Measurements from ENCODE around the gene PPP1R9A.
A peak's percentile ranks its signal among the peaks of the same experiment; 100 is the strongest.

The PPP1R9A gene

GRCh38 chr7:95101422-95101821, 194.0 kb downstream of the PPP1R9A start:
- no peak for DNase-seq

- DNase-seq = no peak
These were observed 195.3 kb downstream of the PPP1R9A start for GRCh38 chr7:95102662-95103061.

GRCh38 chr7:95104739-95105138, 197.3 kb downstream of the PPP1R9A start:
- no peak for DNase-seq

GRCh38 chr7:95105627-95106026, 198.2 kb downstream of the PPP1R9A start:
- no peak for DNase-seq

- DNase-seq = no peak
These were observed 199.0 kb downstream of the PPP1R9A start for GRCh38 chr7:95106401-95106800.

GRCh38 chr7:95110707-95111106, 203.3 kb downstream of the PPP1R9A start:
- DNase-seq = no peak

GRCh38 chr7:95113590-95113989, 206.2 kb downstream of the PPP1R9A start:
- no peak for DNase-seq

GRCh38 chr7:95126053-95126709, 218.8 kb downstream of the PPP1R9A start:
- no peak for DNase-seq

GRCh38 chr7:95132500-95132899, 225.1 kb downstream of the PPP1R9A start:
- DNase-seq = no peak

- DNase-seq = no peak
These were observed 232.5 kb downstream of the PPP1R9A start for GRCh38 chr7:95139922-95140321.

GRCh38 chr7:95141755-95142154, 234.4 kb downstream of the PPP1R9A start:
- DNase-seq = no peak

GRCh38 chr7:95144256-95144655, 236.9 kb downstream of the PPP1R9A start:
- DNase-seq = no peak

- no peak for DNase-seq
These were observed 248.6 kb downstream of the PPP1R9A start for GRCh38 chr7:95155965-95156364.

- no peak for DNase-seq
These were observed 250.0 kb downstream of the PPP1R9A start for GRCh38 chr7:95157381-95157780.

GRCh38 chr7:95169678-95170077, 262.3 kb downstream of the PPP1R9A start:
- no peak for DNase-seq

GRCh38 chr7:95172420-95172819, 265.0 kb downstream of the PPP1R9A start:
- DNase-seq = no peak

GRCh38 chr7:95190515-95190914, 283.1 kb downstream of the PPP1R9A start:
- no peak for DNase-seq

GRCh38 chr7:95191795-95192194, 284.4 kb downstream of the PPP1R9A start:
- DNase-seq = no peak

GRCh38 chr7:95198863-95199262, 291.5 kb downstream of the PPP1R9A start:
- DNase-seq = no peak

- DNase-seq = peak; percentile 75
These were observed 292.6 kb downstream of the PPP1R9A start for GRCh38 chr7:95199779-95200558.

GRCh38 chr7:95200741-95201140, 293.3 kb downstream of the PPP1R9A start:
- DNase-seq = no peak

GRCh38 chr7:95201727-95202126, 294.3 kb downstream of the PPP1R9A start:
- DNase-seq = no peak

- no peak for DNase-seq
These were observed 297.2 kb downstream of the PPP1R9A start for GRCh38 chr7:95204618-95205017.

- DNase-seq = no peak
These were observed 298.4 kb downstream of the PPP1R9A start for GRCh38 chr7:95205665-95206225.
